Uterus (tissue), 2 donors: Measurements from ENCODE around the gene REM1.

Experiments
- CTCF ChIP-seq, 4 experiments: fragments of 200-600 bp in 2 of 4; fragments of 450-650 bp in 2 of 4; sonication (generic) in 2 of 4; IDR thresholded peaks; one replicate each; pipeline ENCODE4 v1.5.1; 2016 to 2019; ENCODE audit warnings: antibody characterized with exemption in 4 of 4, mild to moderate bottlenecking in 2 of 4, moderate library complexity in 1 of 4
- POLR2A ChIP-seq, 2 donors: fragments of 450-650 bp; IDR thresholded peaks; one replicate each; pipeline ENCODE4 v1.6.1; 2016; ENCODE audit warnings: antibody characterized with exemption in 2 of 2, mild to moderate bottlenecking in 1 of 2, moderate library complexity in 1 of 2

- no peak for TF ChIP-seq POLR2A (IDR thresholded peaks at IDR 0.05)
- peak in 3 of 4 experiments; percentile 16 to 34 (median 18) for TF ChIP-seq CTCF (IDR thresholded peaks at IDR 0.05)
These were observed 19.0 kb downstream of the REM1 start for GRCh38 chr20:31494131-31494530.
